DND-41 (cell line): ENCODE measurements around the gene GBE1.

Source experiments
- ATAC-seq: fragments of 200-7000 bp; cut with Tn5 transposase; 3 replicates; pipeline ENCODE4 v1.9.1; 2021; ENCODE audit warnings: low read depth; ENCODE audit not compliant: insufficient read depth
- DNase-seq: peaks from one replicate; pipeline ENCODE4 v3.0.0-alpha.2; 2020
- H2AFZ ChIP-seq: 2 replicates; pipeline ENCODE4 v1.6.0; 2012; ENCODE audit warnings: low read depth, low read length
- H3K27ac ChIP-seq: 2 replicates; pipeline ENCODE4 v1.5.1; 2012; ENCODE audit warnings: low read length, inconsistent platforms
- H3K27me3 ChIP-seq: fragments of 200-600 bp; sonication (generic); 2 replicates; pipeline ENCODE4 v1.6.0; 2012; ENCODE audit warnings: low read length, mild to moderate bottlenecking, inconsistent platforms; ENCODE audit not compliant: insufficient read depth, poor library complexity
- H3K36me3 ChIP-seq: 2 replicates; pipeline ENCODE4 v1.5.1; 2012; ENCODE audit warnings: low read length, inconsistent platforms; ENCODE audit not compliant: insufficient read depth
- H3K4me1 ChIP-seq: 2 replicates; pipeline ENCODE4 v1.5.1; 2012; ENCODE audit warnings: mild to moderate bottlenecking, low read length; ENCODE audit not compliant: insufficient read depth
- H3K4me2 ChIP-seq: 2 replicates; pipeline ENCODE4 v1.6.0; 2012; ENCODE audit warnings: mild to moderate bottlenecking, moderate library complexity, low read length, inconsistent platforms; ENCODE audit not compliant: insufficient read depth
- H3K4me3 ChIP-seq, 2 experiments: fragments of 200-600 bp in 1 of 2; shearing (Covaris generic) in 1 of 2; 2 replicates each; pipeline ENCODE4 v1.5.1; 2012 to 2016; ENCODE audit warnings: inconsistent platforms in 2 of 2, low read length in 2 of 2, mild to moderate bottlenecking in 2 of 2, low read depth in 1 of 2, moderate library complexity in 1 of 2
- H3K79me2 ChIP-seq: 2 replicates; pipeline ENCODE4 v1.6.0; 2012; ENCODE audit warnings: low read length, inconsistent platforms; ENCODE audit not compliant: insufficient read depth
- H3K9ac ChIP-seq: 2 replicates; pipeline ENCODE4 v1.6.0; 2012; ENCODE audit warnings: low read depth, mild to moderate bottlenecking, inconsistent platforms, low read length, moderate library complexity
- H3K9me3 ChIP-seq: 2 replicates; pipeline ENCODE4 v1.5.1; 2012; ENCODE audit warnings: low read length, moderate library complexity, mild to moderate bottlenecking, inconsistent platforms; ENCODE audit not compliant: insufficient read depth, severe bottlenecking
- H4K20me1 ChIP-seq: 2 replicates; pipeline ENCODE4 v1.6.0; 2012; ENCODE audit warnings: low read length; ENCODE audit not compliant: insufficient read depth
- CTCF ChIP-seq: IDR thresholded peaks from 2 replicates; pipeline ENCODE4 v1.5.1; 2012; ENCODE audit warnings: borderline replicate concordance, low read length, moderate library complexity, mild to moderate bottlenecking; ENCODE audit not compliant: poor library complexity, severe bottlenecking; ENCODE audit errors: extremely low read depth
- EZH2 ChIP-seq: IDR thresholded peaks from 3 replicates; pipeline ENCODE4 v1.6.1; 2012; ENCODE audit warnings: borderline replicate concordance, low read depth, mild to moderate bottlenecking, moderate library complexity, low read length, inconsistent platforms; ENCODE audit not compliant: severe bottlenecking

Gene GBE1

DNA sequence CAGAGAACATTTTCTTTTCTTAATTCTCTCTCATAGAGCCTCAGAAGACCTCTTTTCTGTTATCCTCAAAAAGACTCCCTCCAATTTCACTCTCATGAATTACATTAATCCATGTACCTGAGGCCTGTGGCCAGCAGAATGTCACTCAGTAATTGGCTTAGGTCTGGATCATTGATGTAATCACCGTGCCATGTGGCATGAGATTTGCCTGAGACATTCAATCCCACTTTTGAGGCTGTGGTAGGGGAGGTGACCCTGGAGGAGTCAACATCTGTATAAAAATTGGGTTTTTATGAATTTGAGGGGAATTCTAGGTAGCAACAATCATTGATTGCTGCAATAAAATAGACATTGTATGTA, 295.3 kb downstream of the GBE1 start:
- no peak for DNase-seq
- Histone ChIP-seq H3K36me3 (no peaks in the 10 kb centered on the region), H3K9me3 (no peaks in the 10 kb centered on the region), H3K79me2 (no peaks in the 10 kb centered on the region), H3K27ac (no peak overlapping the region), H3K4me3 (no peak overlapping the region), H4K20me1 (no peaks in the 10 kb centered on the region), H3K4me1 (no peaks in the 10 kb centered on the region), H3K27me3 (no peaks in the 10 kb centered on the region), H3K9ac (no peak overlapping the region), H3K4me2 (no peak overlapping the region), H2AFZ (no peak overlapping the region)
- ATAC-seq, result no peak
- TF ChIP-seq EZH2 (no peak), CTCF (no peak)

- Histone ChIP-seq H3K9me3 (no peaks in the 10 kb centered on the region), H3K4me2 (no peak overlapping the region), H4K20me1 (no peaks in the 10 kb centered on the region), H3K79me2 (no peaks in the 10 kb centered on the region), H3K4me1 (no peaks in the 10 kb centered on the region), H3K27ac (no peak overlapping the region), H3K27me3 (no peaks in the 10 kb centered on the region), H3K9ac (no peak overlapping the region), H2AFZ (no peak overlapping the region), H3K36me3 (no peaks in the 10 kb centered on the region), H3K4me3 (no peak overlapping the region)
- DNase-seq, result no peak
- TF ChIP-seq EZH2, result no peak
- TF ChIP-seq CTCF, result no peak
- ATAC-seq, result no peak
Measured at GRCh38 chr3:81465510-81466200, 295.8 kb downstream of the GBE1 start.

GRCh38 chr3:81463781-81464180, 297.7 kb downstream of the GBE1 start:
- no peaks in the 10 kb centered on the region for H3K79me2 ChIP-seq
- no peaks in the 10 kb centered on the region for H3K27me3 ChIP-seq
- H4K20me1 ChIP-seq, result no peaks in the 10 kb centered on the region
- no peaks in the 10 kb centered on the region for H3K4me1 ChIP-seq
- no peak overlapping the region for H2AFZ ChIP-seq
- TF ChIP-seq EZH2, result no peak
- H3K36me3 ChIP-seq, result no peaks in the 10 kb centered on the region
- H3K9me3 ChIP-seq, result no peaks in the 10 kb centered on the region
- DNase-seq (no peak), ATAC-seq (no peak)
- no peak overlapping the region for H3K9ac ChIP-seq
- H3K27ac ChIP-seq, result no peak overlapping the region
- no peak overlapping the region for H3K4me2 ChIP-seq
- no peak overlapping the region for H3K4me3 ChIP-seq

DNA sequence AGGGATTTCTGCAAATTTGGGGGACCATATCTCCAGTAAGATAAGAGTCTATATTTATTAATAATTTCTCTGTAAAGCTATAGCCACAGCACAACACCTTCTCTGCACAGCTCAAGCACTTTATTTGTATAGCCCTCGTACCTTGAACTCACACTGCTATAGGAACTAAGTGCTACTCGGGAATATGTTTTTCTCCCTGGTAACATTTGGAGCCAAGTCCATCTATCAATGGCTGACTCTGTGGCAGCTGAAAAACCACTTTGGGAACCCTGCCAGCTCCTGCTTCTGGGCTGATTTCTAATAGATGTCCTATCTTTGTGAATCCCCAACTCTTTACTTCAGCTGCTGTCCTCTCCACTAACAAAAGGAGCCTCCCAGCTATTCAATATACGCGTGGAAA, 298.5 kb downstream of the GBE1 start:
- no peak overlapping the region for H3K9ac ChIP-seq
- no peaks in the 10 kb centered on the region for H4K20me1 ChIP-seq
- TF ChIP-seq EZH2 (no peak), CTCF (no peak)
- no peaks in the 10 kb centered on the region for H3K27me3 ChIP-seq
- H3K27ac ChIP-seq, result no peak overlapping the region
- no peaks in the 10 kb centered on the region for H3K4me1 ChIP-seq
- H3K4me3 ChIP-seq, result no peak overlapping the region
- no peaks in the 10 kb centered on the region for H3K79me2 ChIP-seq
- no peaks in the 10 kb centered on the region for H3K36me3 ChIP-seq
- no peak overlapping the region for H3K4me2 ChIP-seq
- no peaks in the 10 kb centered on the region for H3K9me3 ChIP-seq
- ATAC-seq (no peak), DNase-seq (no peak)
- no peak overlapping the region for H2AFZ ChIP-seq
